Amygdala (tissue), 56 donors: ENCODE measurements around the gene DOCK10.

ENCODE experiments used
- DNase-seq, 56 donors: peaks; one replicate each; lab custom pipeline; 2025; lab: John Stamatoyannopoulos, UW

DOCK10 gene

GRCh38 chr2:224799691-224800090 lies 242.6 kb downstream of the DOCK10 start:
- no peak for DNase-seq

GRCh38 chr2:224798180-224798579 lies 244.1 kb downstream of the DOCK10 start:
- no peak for DNase-seq

- DNase-seq, result no peak
These were observed 245.5 kb downstream of the DOCK10 start for GRCh38 chr2:224796695-224797305.

GRCh38 chr2:224793946-224794345 lies 248.3 kb downstream of the DOCK10 start:
- DNase-seq, result no peak

- no peak for DNase-seq
These were observed 255.4 kb downstream of the DOCK10 start for GRCh38 chr2:224786848-224787247.

- DNase-seq, result no peak
These were observed 260.9 kb downstream of the DOCK10 start for GRCh38 chr2:224781400-224781799.

GRCh38 chr2:224780823-224781222 lies 261.4 kb downstream of the DOCK10 start:
- DNase-seq, result no peak

GRCh38 chr2:224780106-224780505 lies 262.2 kb downstream of the DOCK10 start:
- no peak for DNase-seq

- peak in 33 of 56 donors; percentile 0 to 82 (median 8) for DNase-seq
These were observed 263.8 kb downstream of the DOCK10 start for GRCh38 chr2:224778474-224778877.

GRCh38 chr2:224777559-224777930 lies 264.7 kb downstream of the DOCK10 start:
- no peak for DNase-seq

- no peak for DNase-seq
These were observed 265.3 kb downstream of the DOCK10 start for GRCh38 chr2:224776795-224777558.

- no peak for DNase-seq
These were observed 266.6 kb downstream of the DOCK10 start for GRCh38 chr2:224775647-224776046.

GRCh38 chr2:224774735-224775134 lies 267.5 kb downstream of the DOCK10 start:
- no peak for DNase-seq

- DNase-seq, result no peak
These were observed 269.8 kb downstream of the DOCK10 start for GRCh38 chr2:224772494-224772893.

- DNase-seq, result no peak
These were observed 272.8 kb downstream of the DOCK10 start for GRCh38 chr2:224769489-224769888.

GRCh38 chr2:224764565-224765236 lies 277.6 kb downstream of the DOCK10 start:
- no peak for DNase-seq

- no peak for DNase-seq
These were observed 284.2 kb downstream of the DOCK10 start for GRCh38 chr2:224757934-224758548.

GRCh38 chr2:224753743-224754540 lies 288.3 kb downstream of the DOCK10 start:
- no peak for DNase-seq

- no peak for DNase-seq
These were observed 290.1 kb downstream of the DOCK10 start for GRCh38 chr2:224751996-224752698.

- no peak for DNase-seq
These were observed 293.1 kb downstream of the DOCK10 start for GRCh38 chr2:224749136-224749535.
